ENCODE measurements around the gene PPP1R14C. TPM values are rescaled to one million over a fixed set of nuclear protein-coding genes. Genes with fewer than 3 reads are reported as not detected.

Gene PPP1R14C
- total and polyA plus RNA-seq, 2 donors (not counting 1 experiment from before 2014, with no cell fraction given) = 0.17 TPM; not detected in 1

- no peak overlapping the region for H3K4me3 ChIP-seq (replicated peaks in 1 of 4; ENCODE audit: control extremely low read depth in 1 of 4, insufficient read depth in 1 of 4, low read depth in 3 of 4, low read length in 4 of 4)
- H3K79me2 ChIP-seq (ENCODE audit: control insufficient read depth, insufficient read depth, low read length) = no peaks in the 10 kb centered on the region
- no peak overlapping the region for H3K4me2 ChIP-seq (ENCODE audit: extremely low read depth, insufficient read depth, low read length)
- H3K36me3 ChIP-seq (ENCODE audit: control insufficient read depth, insufficient read depth, low read length) = no peaks in the 10 kb centered on the region
- no peak for TF ChIP-seq EZH2 (IDR thresholded peaks at IDR 0.05; ENCODE audit: low read length, missing control alignments)
- no peak for TF ChIP-seq CTCF (conservative IDR thresholded peaks at IDR 0.05 in 1 of 2, IDR thresholded peaks at IDR 0.05 in 1 of 2; ENCODE audit: low read depth in 1 of 2, low read length in 2 of 2)
- no peak overlapping the region for H2AFZ ChIP-seq (ENCODE audit: low read length)
- H3K9ac ChIP-seq (ENCODE audit: insufficient read depth, low read length) = no peak overlapping the region
- H4K20me1 ChIP-seq (ENCODE audit: control insufficient read depth, extremely low read depth, insufficient read depth, low read length) = no peaks in the 10 kb centered on the region
- H3K9me3 ChIP-seq (ENCODE audit: control insufficient read depth, insufficient read depth, low read depth, low read length) = no peaks in the 10 kb centered on the region
- H3K27ac ChIP-seq (ENCODE audit: insufficient read depth, low read length) = no peak overlapping the region
- no peaks in the 10 kb centered on the region for H3K27me3 ChIP-seq (ENCODE audit: control insufficient read depth, insufficient read depth, low read length)
- peak in 1 of 2 donors; percentile 52 for DNase-seq (ENCODE audit: low read depth in 2 of 2)
- H3K4me1 ChIP-seq (ENCODE audit: control insufficient read depth, extremely low read depth, insufficient read depth, low read length) = no peaks in the 10 kb centered on the region
These were observed 87.3 kb downstream of the PPP1R14C start for GRCh38 chr6:150230164-150230561.

- no peak overlapping the region for H3K27ac ChIP-seq (ENCODE audit: insufficient read depth, low read length)
- no peak overlapping the region for H2AFZ ChIP-seq (ENCODE audit: low read length)
- no peak for TF ChIP-seq CTCF (conservative IDR thresholded peaks at IDR 0.05 in 1 of 2, IDR thresholded peaks at IDR 0.05 in 1 of 2; ENCODE audit: low read depth in 1 of 2, low read length in 2 of 2)
- no peaks in the 10 kb centered on the region for H3K4me1 ChIP-seq (ENCODE audit: control insufficient read depth, extremely low read depth, insufficient read depth, low read length)
- H3K9me3 ChIP-seq (ENCODE audit: control insufficient read depth, insufficient read depth, low read depth, low read length) = no peaks in the 10 kb centered on the region
- H3K4me2 ChIP-seq (ENCODE audit: extremely low read depth, insufficient read depth, low read length) = peak overlapping the region; percentile 25
- no peak overlapping the region for H3K9ac ChIP-seq (ENCODE audit: insufficient read depth, low read length)
- no peak overlapping the region for H3K4me3 ChIP-seq (replicated peaks in 1 of 4; ENCODE audit: control extremely low read depth in 1 of 4, insufficient read depth in 1 of 4, low read depth in 3 of 4, low read length in 4 of 4)
- no peaks in the 10 kb centered on the region for H4K20me1 ChIP-seq (ENCODE audit: control insufficient read depth, extremely low read depth, insufficient read depth, low read length)
- no peaks in the 10 kb centered on the region for H3K27me3 ChIP-seq (ENCODE audit: control insufficient read depth, insufficient read depth, low read length)
- no peaks in the 10 kb centered on the region for H3K36me3 ChIP-seq (ENCODE audit: control insufficient read depth, insufficient read depth, low read length)
- no peak for DNase-seq (ENCODE audit: low read depth in 2 of 2)
- no peaks in the 10 kb centered on the region for H3K79me2 ChIP-seq (ENCODE audit: control insufficient read depth, insufficient read depth, low read length)
These were observed 88.1 kb downstream of the PPP1R14C start for GRCh38 chr6:150230832-150231524.

GRCh38 chr6:150231525-150231850 is 88.6 kb downstream of the PPP1R14C start:
- no peak overlapping the region for H2AFZ ChIP-seq (ENCODE audit: low read length)
- no peak overlapping the region for H3K27ac ChIP-seq (ENCODE audit: insufficient read depth, low read length)
- DNase-seq (ENCODE audit: low read depth in 2 of 2) = peak in 1 of 2 donors; percentile 84

More at GRCh38 chr6:150231525-150231850, 88.6 kb downstream of the PPP1R14C start:
- Histone ChIP-seq H3K9me3 (ENCODE audit: control insufficient read depth, insufficient read depth, low read depth, low read length) (no peaks in the 10 kb centered on the region), H3K4me3 (replicated peaks in 1 of 4; ENCODE audit: control extremely low read depth in 1 of 4, insufficient read depth in 1 of 4, low read depth in 3 of 4, low read length in 4 of 4) (no peak overlapping the region), H3K4me1 (ENCODE audit: control insufficient read depth, extremely low read depth, insufficient read depth, low read length) (no peaks in the 10 kb centered on the region), H3K36me3 (ENCODE audit: control insufficient read depth, insufficient read depth, low read length) (no peaks in the 10 kb centered on the region), H3K79me2 (ENCODE audit: control insufficient read depth, insufficient read depth, low read length) (no peaks in the 10 kb centered on the region), H3K4me2 (ENCODE audit: extremely low read depth, insufficient read depth, low read length) (peak overlapping the region; percentile 25), H4K20me1 (ENCODE audit: control insufficient read depth, extremely low read depth, insufficient read depth, low read length) (no peaks in the 10 kb centered on the region), H3K9ac (ENCODE audit: insufficient read depth, low read length) (no peak overlapping the region), H3K27me3 (ENCODE audit: control insufficient read depth, insufficient read depth, low read length) (no peaks in the 10 kb centered on the region)
- TF ChIP-seq EZH2 (IDR thresholded peaks at IDR 0.05; ENCODE audit: low read length, missing control alignments) = no peak
- no peak for TF ChIP-seq CTCF (conservative IDR thresholded peaks at IDR 0.05 in 1 of 2, IDR thresholded peaks at IDR 0.05 in 1 of 2; ENCODE audit: low read depth in 1 of 2, low read length in 2 of 2)

All from fibroblast of lung (primary cell).